K562 (cell line): ENCODE measurements around the gene MYOZ3. TPM values are rescaled to one million over a fixed set of nuclear protein-coding genes. Genes with fewer than 3 reads are reported as not detected.

Experiments
- ATAC-seq: fragments of 200-7000 bp; cut with Tn5 transposase; 3 replicates; pipeline ENCODE4 v1.9.1; 2020; ENCODE audit warnings: moderate library complexity
- BruUV-seq: library from RNA; stranded (reverse); fragments of 400-500 nt; replicated peaks from 2 replicates; lab custom pipeline; 2021; lab: Mats Ljungman, UMichigan
- CTCF ChIA-PET: fragments of 300-600 bp; formaldehyde crosslinking; extraction: SDS; loops from one replicate; lab custom pipeline; 2021; ENCODE audit warnings: low intra/inter-chr PET ratio; lab: Yijun Ruan, JAX
- POLR2A ChIA-PET: fragments of 300-600, 350-650 bp; sonication (Branson Sonifier 250); formaldehyde crosslinking; extraction: SDS; loops from one replicate; lab custom pipeline; 2021; ENCODE audit warnings: antibody characterized with exemption, inconsistent platforms; lab: Yijun Ruan, JAX
- DNase-seq, 4 experiments: peaks; one replicate each; pipeline versions ENCODE4 v3.0.0 to v3.0.0-alpha.2; 2011 to 2018; ENCODE audit warnings: low spot score in 3 of 4, mixed read lengths in 3 of 4; ENCODE audit errors: extremely low read depth in 1 of 4
- FAIRE-seq: peaks from 2 replicates; lab custom pipeline; 2011; peaks lifted over from hg19 to GRCh38; lab: Jason Lieb, UNC
- H2AFZ ChIP-seq: 2 replicates; pipeline ENCODE4 v1.6.0; 2011; ENCODE audit warnings: low read depth, low read length, control low read depth, inconsistent platforms
- H3K27ac ChIP-seq: fragments of 200-600 bp; 3 replicates; pipeline ENCODE4 v1.8.0; 2011; ENCODE audit warnings: low read depth, mild to moderate bottlenecking, control low read depth, inconsistent platforms, low read length, moderate library complexity, mixed read lengths; ENCODE audit errors: extremely low read depth
- H3K27me3 ChIP-seq, 2 experiments: fragments of 300-600 bp in 1 of 2; 2 replicates in 1 of 2; 3 replicates in 1 of 2; pipeline versions ENCODE4 v1.6.0 to v1.8.0; 2011; ENCODE audit warnings: inconsistent platforms in 2 of 2, low read length in 2 of 2, mild to moderate bottlenecking in 1 of 2, mixed read lengths in 1 of 2, moderate library complexity in 1 of 2; ENCODE audit not compliant: control insufficient read depth in 2 of 2, insufficient read depth in 2 of 2
- H3K36me3 ChIP-seq: fragments of 300-600 bp; 3 replicates; pipeline ENCODE4 v1.8.0; 2011; ENCODE audit warnings: mild to moderate bottlenecking, low read length, inconsistent platforms; ENCODE audit not compliant: control insufficient read depth, insufficient read depth
- H3K4me1 ChIP-seq, 2 experiments: fragments of 200-600 bp in 1 of 2; replicated peaks in 1 of 2; 2 replicates in 1 of 2; 3 replicates in 1 of 2; pipeline versions ENCODE4 v1.5.1 to v1.8.0; 2011; ENCODE audit warnings: inconsistent platforms in 2 of 2, low read length in 2 of 2, mild to moderate bottlenecking in 1 of 2, mixed read lengths in 1 of 2, moderate library complexity in 1 of 2; ENCODE audit not compliant: control insufficient read depth in 2 of 2, insufficient read depth in 2 of 2
- H3K4me2 ChIP-seq: 2 replicates; pipeline ENCODE4 v1.6.1; 2011; ENCODE audit warnings: low read length, control low read depth, inconsistent platforms, mixed read lengths; ENCODE audit not compliant: insufficient read depth
- H3K4me3 ChIP-seq: fragments of 200-600 bp; sonication (generic), shearing (Covaris generic); 2 replicates; pipeline ENCODE4 v1.5.1; 2016; ENCODE audit warnings: control low read depth, inconsistent platforms
- H3K79me2 ChIP-seq: fragments of 200-600 bp; 3 replicates; pipeline ENCODE4 v1.8.0; 2011; ENCODE audit warnings: low read length, inconsistent platforms; ENCODE audit not compliant: control insufficient read depth, insufficient read depth
- H3K9ac ChIP-seq, 2 experiments: 2 replicates each; pipeline versions ENCODE4 v1.6.0 to v1.6.1; 2011; ENCODE audit warnings: low read depth in 2 of 2, low read length in 2 of 2, control low read depth in 1 of 2, inconsistent platforms in 1 of 2, mild to moderate bottlenecking in 1 of 2, mixed read lengths in 1 of 2; ENCODE audit not compliant: insufficient read depth in 1 of 2
- H3K9me1 ChIP-seq: one replicate; pipeline ENCODE4 v1.6.0; 2011; ENCODE audit warnings: inconsistent platforms, mild to moderate bottlenecking, low read length, moderate library complexity; ENCODE audit not compliant: control insufficient read depth, insufficient read depth
- H3K9me3 ChIP-seq: replicated peaks from 2 replicates; pipeline ENCODE4 v1.5.1; 2011; ENCODE audit warnings: low read depth, low read length, inconsistent platforms; ENCODE audit not compliant: control insufficient read depth, insufficient read depth
- H4K20me1 ChIP-seq: replicated peaks from 2 replicates; pipeline ENCODE4 v1.6.1; 2011; ENCODE audit warnings: low read length, inconsistent platforms, mixed read lengths; ENCODE audit not compliant: control insufficient read depth, insufficient read depth
- ARID2 ChIP-seq: fragments of 450-650 bp; IDR thresholded peaks from 2 replicates; pipeline ENCODE4 v1.6.1; 2017; ENCODE audit warnings: antibody characterized with exemption, mild to moderate bottlenecking
- DPF2 ChIP-seq: fragments of 450-650 bp; IDR thresholded peaks from 2 replicates; pipeline ENCODE4 v1.6.1; 2016
- HMGXB4 ChIP-seq: sonication (generic); formaldehyde crosslinking; IDR thresholded peaks from 2 replicates; pipeline ENCODE4 v1.8.1; 2023; ENCODE audit warnings: mild to moderate bottlenecking, missing genetic modification reagents
- MNT ChIP-seq, 2 experiments: fragments of 450-650 bp; conservative IDR thresholded peaks; 2 replicates each; pipeline ENCODE4 v1.6.1; 2017; ENCODE audit warnings: mild to moderate bottlenecking in 2 of 2, moderate library complexity in 2 of 2
- POLR2AphosphoS5 ChIP-seq: IDR thresholded peaks from 2 replicates; pipeline ENCODE4 v1.6.1; 2011; ENCODE audit warnings: mild to moderate bottlenecking, low read depth, low read length, moderate library complexity; ENCODE audit not compliant: control insufficient read depth, insufficient read depth
- RAD21 ChIP-seq, 2 experiments: fragments of 250-450 bp in 1 of 2; fragments of 450-650 bp in 1 of 2; sonication (Bioruptor Pico) in 1 of 2; formaldehyde crosslinking in 1 of 2; IDR thresholded peaks in 1 of 2; conservative IDR thresholded peaks in 1 of 2; 2 replicates each; pipeline versions ENCODE4 v1.4.0 to v1.8.0; 2020 to 2022; ENCODE audit warnings: mild to moderate bottlenecking in 2 of 2, moderate library complexity in 1 of 2
- SAFB2 ChIP-seq: fragments of 200-400 bp; formaldehyde crosslinking; IDR thresholded peaks from 2 replicates; pipeline ENCODE4 v1.6.1; 2018; ENCODE audit warnings: borderline replicate concordance, low read length, low read depth, moderate library complexity; ENCODE audit not compliant: severe bottlenecking
- TCFL5 ChIP-seq: fragments of 250-450 bp; sonication (Bioruptor Pico); conservative IDR thresholded peaks from 2 replicates; pipeline ENCODE4 v1.6.1; 2021; ENCODE audit warnings: mild to moderate bottlenecking, moderate library complexity, matching md5 sums
- THRA ChIP-seq: fragments of 450-650 bp; IDR thresholded peaks from 2 replicates; pipeline ENCODE4 v1.6.1; 2017; ENCODE audit warnings: mild to moderate bottlenecking, moderate library complexity
- ZHX1 ChIP-seq: fragments of 150-350 bp; conservative IDR thresholded peaks from 2 replicates; pipeline ENCODE4 v1.6.1; 2014; ENCODE audit warnings: low read length
- ZNF165 ChIP-seq: fragments of 250-450 bp; sonication (Bioruptor Pico); IDR thresholded peaks from 2 replicates; pipeline ENCODE4 v1.4.0; 2020; ENCODE audit warnings: borderline replicate concordance
- ZNF507 ChIP-seq: conservative IDR thresholded peaks from 2 replicates; pipeline ENCODE4 v1.6.1; 2017; ENCODE audit warnings: missing genetic modification characterization, missing compliant biosample characterization
- ZNF668 ChIP-seq: fragments of 250-450 bp; sonication (Bioruptor Pico); IDR thresholded peaks from 2 replicates; pipeline ENCODE4 v1.8.0; 2022; ENCODE audit warnings: mild to moderate bottlenecking, inconsistent platforms
- WGBS: fragments of 100-300 bp; shearing (Covaris generic); methylation state at CpG from one replicate; pipeline ENCODE4 v1.1.6; 2016; ENCODE audit warnings: low coverage, mixed read lengths; ENCODE audit not compliant: insufficient coverage; ENCODE audit errors: missing lambda C conversion rate; 5-methylcytosine and 5-hydroxymethylcytosine counted together
- in situ Hi-C: fragments of 300-500 bp; cut with MboI; formaldehyde crosslinking; loops from 4 replicates; pipeline ENCODE4 v1.15.0; 2018; ENCODE audit warnings: inconsistent platforms, mixed read lengths
- intact Hi-C: fragments of 100-400 bp; cut with micrococcal nuclease; formaldehyde crosslinking; loops from 2 replicates; pipeline ENCODE4 v1.14.2; 2022
- polyA plus RNA-seq, 8 experiments: library from polyadenylated mRNA; depleted of rRNA in 4 of 8; stranded (reverse) in 5 of 8; unstranded in 3 of 8; fragments of >200 nt; fragmentation: Nextera tagmentation in 2 of 8; fragmentation: Illumina TruSeq in 1 of 8; extraction: Ambion mirVana in 2 of 8; extraction: Trizol in 1 of 8; gene quantifications; 2 replicates each; pipeline versions ENCODE4 v1.2.1 to v1.2.3, GENCODE V29; 2011 to 2014; ENCODE audit warnings: inconsistent platforms in 1 of 8, missing spikeins in 1 of 8
- total RNA-seq, 7 experiments: library from RNA; depleted of rRNA in 6 of 7; stranded (reverse); fragments of >200 nt in 6 of 7; fragmentation: Illumina TruSeq in 2 of 7; extraction: Trizol in 2 of 7; gene quantifications; 2 replicates each; pipeline versions ENCODE4 v1.2.1 to v1.2.3, GENCODE V29; 2011 to 2021; ENCODE audit warnings: low replicate concordance in 1 of 7

MYOZ3 gene
- total and polyA plus RNA-seq, 9 of the 15 experiments (the other 6 are each of a cell fraction or from before 2014, with no cell fraction given) = not detected

- no peak for ATAC-seq
- Histone ChIP-seq H2AFZ (no peak overlapping the region), H3K9me3 (no peaks in the 10 kb centered on the region), H3K36me3 (no peaks in the 10 kb centered on the region), H3K9ac (no peak overlapping the region), H3K9me1 (no peaks in the 10 kb centered on the region), H3K4me3 (no peak overlapping the region), H3K4me2 (no peak overlapping the region), H4K20me1 (peaks cover 16% of the 10 kb centered on the region), H3K79me2 (no peaks in the 10 kb centered on the region), H3K27me3 (peaks cover 13 to 41% of the 10 kb centered on the region in 2 experiments; a peak in 3 of 5 replicates), H3K27ac (no peak overlapping the region), H3K4me1 (peaks cover 14 to 18% of the 10 kb centered on the region in 2 experiments)
- FAIRE-seq = no peak
- in situ Hi-C loops (no loop called here), intact Hi-C loops (no loop called here)
- no peak for DNase-seq
- no TSS peak for BruUV-seq
- POLR2A ChIA-PET = interaction anchor here (0.6 to 1.0 kb wide), 3 partner anchors 14 to 799 kb away, joined by 3 read pairs; no protein-coding TSS in a partner anchor
- CTCF ChIA-PET = no interaction called here
- 21% methylated on average over 12 of the region's 12 CpGs for WGBS
- TF ChIP-seq DPF2 = no peak
- no peak for TF ChIP-seq THRA
- TF ChIP-seq ZHX1 = no peak
- no peak for TF ChIP-seq ARID2
- no peak for TF ChIP-seq ZNF668 (CRISPR knock-in tag)
- TF ChIP-seq ZNF507 (tag) = no peak
- no peak for TF ChIP-seq TCFL5 (CRISPR knock-in tag)
- TF ChIP-seq HMGXB4 (CRISPR knock-in tag) = no peak
- no peak for TF ChIP-seq ZNF165 (CRISPR knock-in tag)
- no peak for TF ChIP-seq RAD21 (CRISPR knock-in tag; conservative IDR thresholded peaks at IDR 0.05 in 1 of 2, IDR thresholded peaks at IDR 0.05 in 1 of 2)
- TF ChIP-seq MNT (conservative IDR thresholded peaks at IDR 0.05) = no peak
- TF ChIP-seq POLR2AphosphoS5 = no peak
- no peak for TF ChIP-seq SAFB2
Measured at GRCh38 chr5:150642991-150643710, 17.9 kb upstream of the MYOZ3 start.
